Caco-2 (cell line): ENCODE results near the gene PFKP. TPM values are rescaled to one million over a fixed set of nuclear protein-coding genes. Genes with fewer than 3 reads are reported as not detected.

Experiments used
- BruUV-seq: library from RNA; stranded (reverse); fragments of 400-500 nt; replicated peaks from 2 replicates; lab custom pipeline; 2021; lab: Mats Ljungman, UMichigan
- CTCF ChIA-PET: fragments of 300-600 bp; sonication (Branson Sonifier 250); formaldehyde crosslinking; loops from one replicate; lab custom pipeline; 2022; ENCODE audit warnings: antibody characterized with exemption; lab: Charles Lee
- POLR2A ChIA-PET: fragments of 300-600 bp; sonication (Branson Sonifier 250); formaldehyde crosslinking; loops from one replicate; lab custom pipeline; 2022; ENCODE audit warnings: antibody characterized with exemption; lab: Charles Lee
- DNase-seq, 2 experiments: peaks; one replicate each; pipeline versions ENCODE4 v3.0.0 to v3.0.0-alpha.2; 2020 to 2022
- H3K27me3 ChIP-seq: replicated peaks from 2 replicates; pipeline ENCODE4 v1.6.0; 2011; ENCODE audit warnings: low read length; ENCODE audit not compliant: control insufficient read depth, insufficient read depth
- H3K36me3 ChIP-seq: 2 replicates; pipeline ENCODE4 v1.5.1; 2011; ENCODE audit warnings: low read length; ENCODE audit not compliant: control insufficient read depth, insufficient read depth
- H3K4me1 ChIP-seq: fragments of 250-450 bp; sonication (Bioruptor Pico); 2 replicates; pipeline ENCODE4 v1.5.1; 2020; ENCODE audit warnings: mild to moderate bottlenecking
- H3K4me3 ChIP-seq: 2 replicates; pipeline ENCODE4 v1.5.1; 2011; ENCODE audit warnings: low read depth, mild to moderate bottlenecking, control low read depth, low read length
- H3K9me3 ChIP-seq: fragments of 250-450 bp; sonication (Bioruptor Pico); 2 replicates; pipeline ENCODE4 v1.5.1; 2020; ENCODE audit warnings: mild to moderate bottlenecking, moderate library complexity
- H3K27ac Mint-ChIP-seq: one replicate; pipeline ENCODE4 v1.8.0; 2022; ENCODE audit warnings: mixed read lengths; ENCODE audit not compliant: unreplicated experiment
- H3K27me3 Mint-ChIP-seq: one replicate; pipeline ENCODE4 v1.8.0; 2022; ENCODE audit warnings: mixed read lengths; ENCODE audit not compliant: insufficient read depth, unreplicated experiment
- H3K36me3 Mint-ChIP-seq: one replicate; pipeline ENCODE4 v1.8.0; 2022; ENCODE audit warnings: mild to moderate bottlenecking, mixed read lengths; ENCODE audit not compliant: insufficient read depth, unreplicated experiment
- H3K4me1 Mint-ChIP-seq: one replicate; pipeline ENCODE4 v1.8.0; 2022; ENCODE audit warnings: low read depth, mixed read lengths; ENCODE audit not compliant: unreplicated experiment
- H3K4me3 Mint-ChIP-seq: one replicate; pipeline ENCODE4 v1.8.0; 2022; ENCODE audit warnings: mild to moderate bottlenecking, moderate library complexity, mixed read lengths; ENCODE audit not compliant: unreplicated experiment
- H3K9me3 Mint-ChIP-seq: one replicate; pipeline ENCODE4 v1.8.0; 2022; ENCODE audit warnings: mixed read lengths; ENCODE audit not compliant: unreplicated experiment
- intact Hi-C: fragments of 100-400 bp; cut with micrococcal nuclease; formaldehyde crosslinking; loops from one replicate; pipeline ENCODE4 v1.10.0; 2022; ENCODE audit not compliant: unreplicated experiment
- total RNA-seq: library from RNA; stranded (reverse); gene quantifications from 2 replicates; pipeline ENCODE4 v1.2.3, GENCODE V29; 2022
- TF ChIP-seq, protein P1 (sequence below), 2 experiments: fragments of 200-600 bp in 1 of 2; IDR thresholded peaks; 1 replicate in 1 of 2; 2 replicates in 1 of 2; pipeline versions ENCODE4 v1.5.1 to v1.8.0; 2011 to 2022; ENCODE audit warnings: antibody characterized with exemption in 1 of 2, control low read depth in 1 of 2, inconsistent platforms in 1 of 2, low read depth in 1 of 2, low read length in 1 of 2, mild to moderate bottlenecking in 1 of 2, moderate library complexity in 1 of 2; ENCODE audit not compliant: insufficient read depth in 1 of 2, severe bottlenecking in 1 of 2, unreplicated experiment in 1 of 2

Gene PFKP
- total RNA-seq, 1 experiment from 2014 or later, result 218 TPM

DNA sequence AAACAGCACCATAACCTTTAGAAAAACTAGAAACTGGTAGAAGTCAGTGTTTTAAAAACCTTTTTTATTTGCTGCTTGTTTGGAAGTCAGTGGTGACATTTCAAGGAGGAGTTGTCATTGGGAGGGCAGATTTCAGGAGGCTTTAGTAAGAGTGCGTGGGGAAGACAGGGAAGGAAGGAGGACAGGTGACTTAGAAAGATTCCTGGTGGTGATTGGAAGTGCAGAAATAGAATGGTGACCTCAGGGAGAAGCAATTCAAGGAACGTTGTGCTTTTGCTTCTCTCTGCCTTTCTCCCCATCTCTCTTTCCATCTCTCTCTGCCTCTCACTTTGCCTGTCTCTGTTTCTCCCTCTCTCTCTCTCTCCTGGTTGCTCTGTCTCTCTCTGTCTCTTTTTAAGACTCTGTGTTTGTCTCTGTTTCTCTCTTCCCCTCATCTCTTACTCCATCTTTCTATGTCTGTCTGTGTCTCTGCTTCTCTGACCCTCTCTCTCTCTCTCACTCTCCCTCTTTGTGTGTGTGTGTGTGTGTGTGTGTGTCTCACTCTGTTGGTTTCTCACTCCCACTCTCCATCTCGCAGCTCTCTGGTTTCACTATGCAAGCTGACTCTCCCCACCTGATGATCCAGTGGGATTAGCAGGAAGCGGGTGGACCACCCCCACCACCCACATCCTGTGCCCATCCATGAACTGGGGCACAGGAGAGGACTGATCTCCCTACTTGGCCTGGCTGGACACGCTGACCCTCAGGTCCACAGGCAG is 10.9 kb upstream of the PFKP start:
- Histone ChIP-seq H3K27me3 (no peaks in the 10 kb centered on the region), H3K9me3 (no peaks in the 10 kb centered on the region), H3K4me3 (no peak overlapping the region), H3K36me3 (no peaks in the 10 kb centered on the region), H3K4me1 (peaks cover 62% of the 10 kb centered on the region)
- H3K27me3 Mint-ChIP-seq, result no peaks in the 10 kb centered on the region
- no peaks in the 10 kb centered on the region for H3K9me3 Mint-ChIP-seq
- peak overlapping the region; percentile 8 for H3K27ac Mint-ChIP-seq
- H3K36me3 Mint-ChIP-seq, result no peaks in the 10 kb centered on the region
- CTCF ChIA-PET, result no interaction called here
- TF ChIP-seq, protein P1, sequence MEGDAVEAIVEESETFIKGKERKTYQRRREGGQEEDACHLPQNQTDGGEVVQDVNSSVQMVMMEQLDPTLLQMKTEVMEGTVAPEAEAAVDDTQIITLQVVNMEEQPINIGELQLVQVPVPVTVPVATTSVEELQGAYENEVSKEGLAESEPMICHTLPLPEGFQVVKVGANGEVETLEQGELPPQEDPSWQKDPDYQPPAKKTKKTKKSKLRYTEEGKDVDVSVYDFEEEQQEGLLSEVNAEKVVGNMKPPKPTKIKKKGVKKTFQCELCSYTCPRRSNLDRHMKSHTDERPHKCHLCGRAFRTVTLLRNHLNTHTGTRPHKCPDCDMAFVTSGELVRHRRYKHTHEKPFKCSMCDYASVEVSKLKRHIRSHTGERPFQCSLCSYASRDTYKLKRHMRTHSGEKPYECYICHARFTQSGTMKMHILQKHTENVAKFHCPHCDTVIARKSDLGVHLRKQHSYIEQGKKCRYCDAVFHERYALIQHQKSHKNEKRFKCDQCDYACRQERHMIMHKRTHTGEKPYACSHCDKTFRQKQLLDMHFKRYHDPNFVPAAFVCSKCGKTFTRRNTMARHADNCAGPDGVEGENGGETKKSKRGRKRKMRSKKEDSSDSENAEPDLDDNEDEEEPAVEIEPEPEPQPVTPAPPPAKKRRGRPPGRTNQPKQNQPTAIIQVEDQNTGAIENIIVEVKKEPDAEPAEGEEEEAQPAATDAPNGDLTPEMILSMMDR (IDR thresholded peaks at IDR 0.05; ENCODE audit: insufficient read depth in 1 of 2, low read depth in 1 of 2, low read length in 1 of 2, severe bottlenecking in 1 of 2, unreplicated experiment in 1 of 2), result no peak
- no peak overlapping the region for H3K4me3 Mint-ChIP-seq
- peaks cover 22% of the 10 kb centered on the region for H3K4me1 Mint-ChIP-seq
- intact Hi-C loops, result no loop called here
- POLR2A ChIA-PET, result no interaction called here
- no TSS peak for BruUV-seq
- DNase-seq, result no peak

DNA sequence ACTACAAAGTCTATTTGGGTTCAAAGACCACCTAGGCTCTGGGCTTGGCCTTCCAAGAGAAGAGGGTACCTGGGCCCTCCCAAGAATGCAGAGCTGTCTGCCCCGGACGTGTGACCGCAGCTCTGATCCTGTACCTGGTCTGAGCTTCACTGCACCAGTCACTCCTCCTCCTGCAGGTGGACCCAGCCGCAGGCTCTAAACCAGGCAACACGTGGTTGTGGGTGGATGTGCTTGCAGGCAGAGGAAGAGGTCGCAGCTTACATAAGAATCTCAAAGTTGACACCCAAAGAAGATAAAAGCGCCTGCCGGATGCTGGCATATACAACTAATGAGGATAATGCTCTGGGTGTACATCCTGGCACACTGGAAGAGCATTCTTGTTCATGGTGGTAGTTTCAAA is 9.4 kb upstream of the PFKP start:
- TF ChIP-seq, protein P1 (IDR thresholded peaks at IDR 0.05; ENCODE audit: insufficient read depth in 1 of 2, low read depth in 1 of 2, low read length in 1 of 2, severe bottlenecking in 1 of 2, unreplicated experiment in 1 of 2), result no peak
- Mint-ChIP-seq H3K36me3 (no peaks in the 10 kb centered on the region), H3K4me3 (no peak overlapping the region), H3K27me3 (no peaks in the 10 kb centered on the region), H3K4me1 (peaks cover 22% of the 10 kb centered on the region), H3K27ac (no peak overlapping the region), H3K9me3 (no peaks in the 10 kb centered on the region)
- ChIA-PET POLR2A (no interaction called here), CTCF (no interaction called here)
- Histone ChIP-seq H3K4me1 (peaks cover 62% of the 10 kb centered on the region), H3K9me3 (no peaks in the 10 kb centered on the region), H3K27me3 (no peaks in the 10 kb centered on the region), H3K4me3 (no peak overlapping the region), H3K36me3 (no peaks in the 10 kb centered on the region)
- BruUV-seq, result no TSS peak
- intact Hi-C loops, result no loop called here
- DNase-seq, result peak in 1 of 2 experiments; percentile 34

DNA sequence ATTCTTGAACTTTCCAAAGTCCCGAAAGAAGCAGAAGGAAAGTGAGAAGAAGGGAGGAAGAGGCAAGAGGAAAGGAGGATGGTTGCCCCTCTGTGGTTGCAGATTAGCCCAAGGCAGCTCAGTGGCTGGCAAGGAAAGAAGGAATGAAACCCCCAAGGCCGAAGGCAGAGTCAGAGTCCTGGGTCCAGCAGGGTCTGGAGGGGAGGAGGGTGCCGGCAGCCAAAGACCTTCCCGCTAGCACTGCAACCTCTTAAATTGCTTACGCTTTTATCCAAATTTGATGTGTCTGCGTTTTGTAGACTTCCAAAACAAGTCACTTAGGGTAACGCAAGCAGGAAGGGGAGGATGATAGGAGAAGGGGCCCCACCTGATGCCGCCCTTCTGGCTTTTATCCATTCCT is 7.4 kb upstream of the PFKP start:
- CTCF ChIA-PET, result no interaction called here
- intact Hi-C loops, result no loop called here
- no TSS peak for BruUV-seq

More for the DNA sequence above, 7.4 kb upstream of the PFKP start:
- peak in 1 of 2 experiments; percentile 19 for DNase-seq
- Mint-ChIP-seq H3K27me3 (no peaks in the 10 kb centered on the region), H3K4me3 (no peak overlapping the region), H3K36me3 (no peaks in the 10 kb centered on the region), H3K27ac (no peak overlapping the region), H3K4me1 (peaks cover 10% of the 10 kb centered on the region), H3K9me3 (no peaks in the 10 kb centered on the region)
- Histone ChIP-seq H3K36me3 (no peaks in the 10 kb centered on the region), H3K4me3 (no peak overlapping the region), H3K27me3 (no peaks in the 10 kb centered on the region), H3K9me3 (no peaks in the 10 kb centered on the region), H3K4me1 (peaks cover 49% of the 10 kb centered on the region)
- TF ChIP-seq, protein P1 (IDR thresholded peaks at IDR 0.05; ENCODE audit: insufficient read depth in 1 of 2, low read depth in 1 of 2, low read length in 1 of 2, severe bottlenecking in 1 of 2, unreplicated experiment in 1 of 2), result no peak
- POLR2A ChIA-PET, result no interaction called here
